Measurements from ENCODE around the gene TUBB3. TPM values are rescaled to one million over a fixed set of nuclear protein-coding genes. Genes with fewer than 3 reads are reported as not detected.

TUBB3 gene
- total RNA-seq, 1 experiment from 2014 or later, result 209 TPM

DNA sequence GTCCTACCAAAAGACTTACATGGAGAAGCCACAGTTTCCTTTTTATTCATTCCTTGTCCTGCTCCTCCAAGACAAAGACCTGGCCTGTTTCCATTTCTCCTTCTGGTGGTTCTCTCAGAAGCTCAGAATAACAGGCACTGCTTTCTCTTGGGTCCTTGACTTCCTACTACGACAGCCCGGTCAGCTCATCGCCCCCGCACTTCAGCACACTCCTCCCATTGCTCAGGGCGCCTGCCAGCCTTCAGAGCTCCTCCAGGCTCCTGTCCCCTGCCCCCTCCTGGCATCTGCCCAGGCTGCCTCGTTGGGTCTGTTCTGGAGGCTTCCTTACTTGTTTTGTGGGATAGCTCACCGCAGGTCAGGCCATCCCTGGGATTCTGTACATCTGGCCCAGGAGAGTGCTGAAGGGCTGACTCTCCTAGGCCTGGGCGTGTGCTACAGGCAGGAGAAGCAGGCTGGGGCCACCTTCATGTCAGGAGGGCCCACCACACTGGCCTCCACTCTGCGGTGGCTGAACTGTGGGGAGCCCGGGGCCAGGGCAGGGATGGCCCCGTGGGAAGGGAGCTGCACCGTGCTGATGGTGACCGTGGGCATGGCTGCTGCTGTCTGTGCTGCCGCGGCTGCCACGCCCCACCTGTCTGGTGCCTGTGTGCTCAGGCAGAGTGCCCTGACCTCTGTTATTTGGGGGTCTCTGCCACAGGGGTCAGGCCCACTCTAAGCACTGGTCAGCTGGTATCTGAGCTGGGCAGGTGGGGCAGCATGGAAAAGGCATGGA lies 32.1 kb upstream of the TUBB3 start:
- CTCF ChIA-PET, result interaction anchor here (1.0 to 1.8 kb wide), 2 partner anchors 19 to 28 kb away, joined by 3 to 11 read pairs; partner anchors contain the start of gene MC1R
- H3K27ac Mint-ChIP-seq, result peak overlapping the region; percentile 70
- peaks cover 29% of the 10 kb centered on the region for H3K36me3 Mint-ChIP-seq
- DNase-seq (ENCODE audit: low spot score), result no peak
- no peaks in the 10 kb centered on the region for H3K4me1 Mint-ChIP-seq
- no peaks in the 10 kb centered on the region for H3K27me3 Mint-ChIP-seq (ENCODE audit: low read depth)
- TF ChIP-seq, protein P1, sequence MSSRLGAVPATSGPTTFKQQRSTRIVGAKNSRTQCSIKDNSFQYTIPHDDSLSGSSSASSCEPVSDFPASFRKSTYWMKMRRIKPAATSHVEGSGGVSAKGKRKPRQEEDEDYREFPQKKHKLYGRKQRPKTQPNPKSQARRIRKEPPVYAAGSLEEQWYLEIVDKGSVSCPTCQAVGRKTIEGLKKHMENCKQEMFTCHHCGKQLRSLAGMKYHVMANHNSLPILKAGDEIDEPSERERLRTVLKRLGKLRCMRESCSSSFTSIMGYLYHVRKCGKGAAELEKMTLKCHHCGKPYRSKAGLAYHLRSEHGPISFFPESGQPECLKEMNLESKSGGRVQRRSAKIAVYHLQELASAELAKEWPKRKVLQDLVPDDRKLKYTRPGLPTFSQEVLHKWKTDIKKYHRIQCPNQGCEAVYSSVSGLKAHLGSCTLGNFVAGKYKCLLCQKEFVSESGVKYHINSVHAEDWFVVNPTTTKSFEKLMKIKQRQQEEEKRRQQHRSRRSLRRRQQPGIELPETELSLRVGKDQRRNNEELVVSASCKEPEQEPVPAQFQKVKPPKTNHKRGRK (CRISPR knock-in tag; IDR thresholded peaks at IDR 0.05; ENCODE audit: borderline replicate concordance), result no peak
- TF ChIP-seq JUN (CRISPR knock-in tag; IDR thresholded peaks at IDR 0.05) (no peak), SMAD4 (CRISPR knock-in tag; IDR thresholded peaks at IDR 0.05) (no peak), TP53 (CRISPR knock-in tag; IDR thresholded peaks at IDR 0.05) (no peak), TCF7 (CRISPR knock-in tag; IDR thresholded peaks at IDR 0.05; ENCODE audit: low read depth) (no peak), EMX1 (CRISPR knock-in tag; IDR thresholded peaks at IDR 0.05) (no peak), SOX15 (CRISPR knock-in tag; IDR thresholded peaks at IDR 0.05) (no peak), ATF1 (CRISPR knock-in tag; IDR thresholded peaks at IDR 0.05) (no peak)
- TF ChIP-seq, protein P2, sequence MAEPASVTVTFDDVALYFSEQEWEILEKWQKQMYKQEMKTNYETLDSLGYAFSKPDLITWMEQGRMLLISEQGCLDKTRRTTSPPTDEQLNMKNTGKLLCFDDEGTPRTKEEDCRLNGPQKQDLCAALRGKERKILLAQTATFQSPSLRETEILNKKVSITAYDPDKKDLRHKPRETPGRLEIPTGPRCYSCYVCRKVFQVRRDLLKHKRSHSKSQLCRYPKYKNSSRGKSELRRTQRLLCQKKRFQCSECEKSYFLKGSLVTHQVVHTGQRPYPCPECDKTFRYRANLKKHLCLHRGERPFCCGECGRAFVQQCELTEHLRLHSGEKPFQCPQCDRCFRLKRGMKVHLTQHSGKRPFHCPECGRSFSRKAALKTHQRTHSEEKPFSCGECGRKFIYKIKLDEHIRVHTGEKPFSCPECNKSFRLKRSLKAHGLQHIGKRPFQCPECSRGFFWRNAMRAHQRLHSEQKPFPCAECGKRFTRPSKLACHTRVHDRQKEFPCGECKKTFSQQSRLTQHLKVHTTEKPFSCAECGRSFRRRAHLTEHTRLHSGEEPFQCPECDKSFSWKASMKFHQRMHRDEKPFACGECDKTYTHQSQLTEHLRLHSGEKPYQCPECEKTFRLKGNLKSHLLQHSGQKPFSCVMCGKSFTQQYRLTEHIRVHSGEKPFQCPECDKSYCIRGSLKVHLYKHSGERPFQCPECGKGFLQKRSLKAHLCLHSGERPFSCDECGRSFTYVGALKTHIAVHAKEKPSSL (CRISPR knock-in tag; conservative IDR thresholded peaks at IDR 0.05), result no peak
- no peaks in the 10 kb centered on the region for H3K9me3 Mint-ChIP-seq
- ATAC-seq, result no peak
- POLR2A ChIA-PET, result no interaction called here
- no peak overlapping the region for H3K4me3 Mint-ChIP-seq

DNA sequence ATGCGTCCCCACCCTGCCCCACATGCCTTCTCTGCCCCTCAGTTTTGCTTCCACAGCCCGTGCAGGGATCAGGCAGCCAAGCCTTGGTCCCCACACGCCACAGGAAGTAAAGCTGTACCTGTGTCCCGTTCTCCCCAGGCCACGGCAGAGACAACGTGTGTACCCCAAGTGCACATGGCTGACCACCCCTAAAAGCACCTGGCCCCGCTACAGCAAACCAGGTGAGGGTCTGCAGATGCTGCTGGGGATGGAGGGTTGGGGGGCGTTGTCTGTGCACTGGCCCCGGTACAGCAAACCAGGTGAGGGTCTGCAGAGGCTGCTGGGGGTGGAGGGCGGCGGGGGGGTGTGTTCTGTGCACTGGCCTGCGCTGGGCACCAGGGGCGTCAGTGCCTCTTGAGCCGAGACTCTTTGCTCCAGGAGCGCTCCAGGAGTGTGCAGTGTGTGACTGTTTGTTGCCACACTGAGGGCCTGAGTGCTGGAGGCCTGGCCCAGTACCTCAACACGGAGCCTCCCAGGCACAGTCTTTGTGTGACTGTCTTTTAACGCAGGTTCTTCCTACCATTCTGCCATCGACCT lies 31.0 kb upstream of the TUBB3 start:
- Mint-ChIP-seq H3K36me3 (peaks cover 23% of the 10 kb centered on the region), H3K9me3 (no peaks in the 10 kb centered on the region), H3K4me1 (no peaks in the 10 kb centered on the region), H3K27me3 (ENCODE audit: low read depth) (no peaks in the 10 kb centered on the region), H3K4me3 (no peak overlapping the region), H3K27ac (no peak overlapping the region)
- ATAC-seq (peak; percentile 75), DNase-seq (ENCODE audit: low spot score) (no peak)
- CTCF ChIA-PET, result interaction anchor here (1.8 kb wide), 1 partner anchor 18 kb away, joined by 11 read pairs; no protein-coding TSS in a partner anchor
- POLR2A ChIA-PET, result no interaction called here
- TF ChIP-seq NFATC4 (CRISPR knock-in tag; IDR thresholded peaks at IDR 0.05), result no peak
- TF ChIP-seq, protein P2 (CRISPR knock-in tag; conservative IDR thresholded peaks at IDR 0.05), result no peak
- TF ChIP-seq, protein P3, sequence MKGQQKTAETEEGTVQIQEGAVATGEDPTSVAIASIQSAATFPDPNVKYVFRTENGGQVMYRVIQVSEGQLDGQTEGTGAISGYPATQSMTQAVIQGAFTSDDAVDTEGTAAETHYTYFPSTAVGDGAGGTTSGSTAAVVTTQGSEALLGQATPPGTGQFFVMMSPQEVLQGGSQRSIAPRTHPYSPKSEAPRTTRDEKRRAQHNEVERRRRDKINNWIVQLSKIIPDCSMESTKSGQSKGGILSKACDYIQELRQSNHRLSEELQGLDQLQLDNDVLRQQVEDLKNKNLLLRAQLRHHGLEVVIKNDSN (CRISPR knock-in tag; IDR thresholded peaks at IDR 0.05), result no peak
- TF ChIP-seq SMAD4 (CRISPR knock-in tag; IDR thresholded peaks at IDR 0.05), result no peak
- TF ChIP-seq TCF7 (CRISPR knock-in tag; IDR thresholded peaks at IDR 0.05; ENCODE audit: low read depth), result no peak
- TF ChIP-seq, protein P4, sequence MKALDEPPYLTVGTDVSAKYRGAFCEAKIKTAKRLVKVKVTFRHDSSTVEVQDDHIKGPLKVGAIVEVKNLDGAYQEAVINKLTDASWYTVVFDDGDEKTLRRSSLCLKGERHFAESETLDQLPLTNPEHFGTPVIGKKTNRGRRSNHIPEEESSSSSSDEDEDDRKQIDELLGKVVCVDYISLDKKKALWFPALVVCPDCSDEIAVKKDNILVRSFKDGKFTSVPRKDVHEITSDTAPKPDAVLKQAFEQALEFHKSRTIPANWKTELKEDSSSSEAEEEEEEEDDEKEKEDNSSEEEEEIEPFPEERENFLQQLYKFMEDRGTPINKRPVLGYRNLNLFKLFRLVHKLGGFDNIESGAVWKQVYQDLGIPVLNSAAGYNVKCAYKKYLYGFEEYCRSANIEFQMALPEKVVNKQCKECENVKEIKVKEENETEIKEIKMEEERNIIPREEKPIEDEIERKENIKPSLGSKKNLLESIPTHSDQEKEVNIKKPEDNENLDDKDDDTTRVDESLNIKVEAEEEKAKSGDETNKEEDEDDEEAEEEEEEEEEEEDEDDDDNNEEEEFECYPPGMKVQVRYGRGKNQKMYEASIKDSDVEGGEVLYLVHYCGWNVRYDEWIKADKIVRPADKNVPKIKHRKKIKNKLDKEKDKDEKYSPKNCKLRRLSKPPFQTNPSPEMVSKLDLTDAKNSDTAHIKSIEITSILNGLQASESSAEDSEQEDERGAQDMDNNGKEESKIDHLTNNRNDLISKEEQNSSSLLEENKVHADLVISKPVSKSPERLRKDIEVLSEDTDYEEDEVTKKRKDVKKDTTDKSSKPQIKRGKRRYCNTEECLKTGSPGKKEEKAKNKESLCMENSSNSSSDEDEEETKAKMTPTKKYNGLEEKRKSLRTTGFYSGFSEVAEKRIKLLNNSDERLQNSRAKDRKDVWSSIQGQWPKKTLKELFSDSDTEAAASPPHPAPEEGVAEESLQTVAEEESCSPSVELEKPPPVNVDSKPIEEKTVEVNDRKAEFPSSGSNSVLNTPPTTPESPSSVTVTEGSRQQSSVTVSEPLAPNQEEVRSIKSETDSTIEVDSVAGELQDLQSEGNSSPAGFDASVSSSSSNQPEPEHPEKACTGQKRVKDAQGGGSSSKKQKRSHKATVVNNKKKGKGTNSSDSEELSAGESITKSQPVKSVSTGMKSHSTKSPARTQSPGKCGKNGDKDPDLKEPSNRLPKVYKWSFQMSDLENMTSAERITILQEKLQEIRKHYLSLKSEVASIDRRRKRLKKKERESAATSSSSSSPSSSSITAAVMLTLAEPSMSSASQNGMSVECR (CRISPR knock-in tag; IDR thresholded peaks at IDR 0.05; ENCODE audit: borderline replicate concordance), result no peak
- no peak for TF ChIP-seq MXD4 (CRISPR knock-in tag; IDR thresholded peaks at IDR 0.05; ENCODE audit: borderline replicate concordance)
- no peak for TF ChIP-seq SMAD3 (CRISPR knock-in tag; IDR thresholded peaks at IDR 0.05; ENCODE audit: borderline replicate concordance)
- no peak for TF ChIP-seq ZNF423 (CRISPR knock-in tag; IDR thresholded peaks at IDR 0.05)
- TF ChIP-seq, protein P5, sequence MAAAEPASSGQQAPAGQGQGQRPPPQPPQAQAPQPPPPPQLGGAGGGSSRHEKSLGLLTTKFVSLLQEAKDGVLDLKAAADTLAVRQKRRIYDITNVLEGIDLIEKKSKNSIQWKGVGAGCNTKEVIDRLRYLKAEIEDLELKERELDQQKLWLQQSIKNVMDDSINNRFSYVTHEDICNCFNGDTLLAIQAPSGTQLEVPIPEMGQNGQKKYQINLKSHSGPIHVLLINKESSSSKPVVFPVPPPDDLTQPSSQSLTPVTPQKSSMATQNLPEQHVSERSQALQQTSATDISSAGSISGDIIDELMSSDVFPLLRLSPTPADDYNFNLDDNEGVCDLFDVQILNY (CRISPR knock-in tag; IDR thresholded peaks at IDR 0.05), result no peak
- TF ChIP-seq, protein P6, sequence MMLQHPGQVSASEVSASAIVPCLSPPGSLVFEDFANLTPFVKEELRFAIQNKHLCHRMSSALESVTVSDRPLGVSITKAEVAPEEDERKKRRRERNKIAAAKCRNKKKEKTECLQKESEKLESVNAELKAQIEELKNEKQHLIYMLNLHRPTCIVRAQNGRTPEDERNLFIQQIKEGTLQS (CRISPR knock-in tag; conservative IDR thresholded peaks at IDR 0.05), result no peak
- TF ChIP-seq TEAD1 (CRISPR knock-in tag; IDR thresholded peaks at IDR 0.05), result no peak
- TF ChIP-seq OVOL2 (CRISPR knock-in tag; IDR thresholded peaks at IDR 0.05; ENCODE audit: borderline replicate concordance), result no peak
- TF ChIP-seq NFE2L1 (CRISPR knock-in tag; IDR thresholded peaks at IDR 0.05), result no peak
- TF ChIP-seq NFYB (CRISPR knock-in tag; conservative IDR thresholded peaks at IDR 0.05; ENCODE audit: low read depth), result no peak

Measured in WTC11 (cell line).